HCT116 (cell line): Measurements from ENCODE around the gene SLC12A8.

Experiments
- EGR1 ChIP-seq: IDR thresholded peaks from 2 replicates; pipeline ENCODE4 v1.6.1; 2012; ENCODE audit warnings: low read depth
- EZH2 ChIP-seq: fragments of 200-600 bp; sonication (generic); IDR thresholded peaks from 2 replicates; pipeline ENCODE4 v1.6.1; 2017; ENCODE audit warnings: antibody characterized with exemption, mixed run types
- EZH2phosphoT487 ChIP-seq: fragments of 200-600 bp; IDR thresholded peaks from 2 replicates; pipeline ENCODE4 v1.6.1; 2018; ENCODE audit warnings: antibody characterized with exemption, borderline replicate concordance
- JUND ChIP-seq: IDR thresholded peaks from 2 replicates; pipeline ENCODE4 v1.6.1; 2012
- POLR2A ChIP-seq: IDR thresholded peaks from 2 replicates; pipeline ENCODE4 v1.7.0; 2011; ENCODE audit warnings: borderline replicate concordance; ENCODE audit not compliant: insufficient read depth, insufficient read length; ENCODE audit errors: extremely low read depth
- POLR2AphosphoS5 ChIP-seq: IDR thresholded peaks from 2 replicates; pipeline ENCODE4 v1.6.1; 2011; ENCODE audit warnings: mild to moderate bottlenecking, low read depth, low read length, moderate library complexity
- RAD21 ChIP-seq: IDR thresholded peaks from 2 replicates; pipeline ENCODE4 v1.6.1; 2012; ENCODE audit warnings: low read depth, mild to moderate bottlenecking
- SIN3A ChIP-seq: IDR thresholded peaks from 2 replicates; pipeline ENCODE4 v1.6.1; 2012; ENCODE audit warnings: low read depth
- ZFX ChIP-seq: fragments of 450-650 bp; IDR thresholded peaks from 2 replicates; pipeline ENCODE4 v1.6.1; 2017
- TF ChIP-seq, protein P1 (sequence below), 3 experiments: fragments of 200-600 bp in 1 of 3; sonication (generic) in 1 of 3; IDR thresholded peaks in 2 of 3; conservative IDR thresholded peaks in 1 of 3; 2 replicates each; pipeline ENCODE4 v1.5.1; 2012 to 2017; ENCODE audit warnings: low read depth in 2 of 3, low read length in 2 of 3, antibody characterized with exemption in 1 of 3, borderline replicate concordance in 1 of 3, control low read depth in 1 of 3, mild to moderate bottlenecking in 1 of 3, mixed read lengths in 1 of 3, mixed run types in 1 of 3, moderate library complexity in 1 of 3; ENCODE audit not compliant: insufficient read depth in 1 of 3
- TF ChIP-seq, protein P2 (sequence below): IDR thresholded peaks from 2 replicates; pipeline ENCODE4 v1.6.1; 2012; ENCODE audit warnings: low read depth
- TF ChIP-seq, protein P3 (sequence below): IDR thresholded peaks from 2 replicates; pipeline ENCODE4 v1.6.1; 2011; ENCODE audit warnings: mild to moderate bottlenecking, low read length, moderate library complexity; ENCODE audit not compliant: insufficient replicate concordance; ENCODE audit errors: extremely low read depth

DNA sequence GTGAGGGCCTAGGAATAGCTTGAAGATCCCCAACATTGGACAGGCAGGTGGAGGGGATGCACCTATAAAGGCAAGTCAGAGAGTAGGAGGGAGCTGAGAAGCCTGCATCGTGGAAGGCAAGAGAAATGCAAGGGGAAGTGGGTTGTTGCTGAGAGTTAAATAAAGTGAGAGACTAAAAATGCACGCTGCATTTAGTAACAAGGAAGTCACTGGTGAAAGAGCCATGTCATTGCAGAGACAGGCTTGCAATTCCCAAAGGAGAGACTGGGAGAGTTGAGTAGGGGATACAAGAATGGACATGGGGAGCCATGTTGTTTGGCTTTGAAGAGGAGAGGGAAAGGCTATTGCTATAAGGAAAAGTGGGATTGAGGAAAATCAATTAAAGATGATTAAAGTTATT lies 79.7 kb downstream of the SLC12A8 start:
- TF ChIP-seq, protein P1, sequence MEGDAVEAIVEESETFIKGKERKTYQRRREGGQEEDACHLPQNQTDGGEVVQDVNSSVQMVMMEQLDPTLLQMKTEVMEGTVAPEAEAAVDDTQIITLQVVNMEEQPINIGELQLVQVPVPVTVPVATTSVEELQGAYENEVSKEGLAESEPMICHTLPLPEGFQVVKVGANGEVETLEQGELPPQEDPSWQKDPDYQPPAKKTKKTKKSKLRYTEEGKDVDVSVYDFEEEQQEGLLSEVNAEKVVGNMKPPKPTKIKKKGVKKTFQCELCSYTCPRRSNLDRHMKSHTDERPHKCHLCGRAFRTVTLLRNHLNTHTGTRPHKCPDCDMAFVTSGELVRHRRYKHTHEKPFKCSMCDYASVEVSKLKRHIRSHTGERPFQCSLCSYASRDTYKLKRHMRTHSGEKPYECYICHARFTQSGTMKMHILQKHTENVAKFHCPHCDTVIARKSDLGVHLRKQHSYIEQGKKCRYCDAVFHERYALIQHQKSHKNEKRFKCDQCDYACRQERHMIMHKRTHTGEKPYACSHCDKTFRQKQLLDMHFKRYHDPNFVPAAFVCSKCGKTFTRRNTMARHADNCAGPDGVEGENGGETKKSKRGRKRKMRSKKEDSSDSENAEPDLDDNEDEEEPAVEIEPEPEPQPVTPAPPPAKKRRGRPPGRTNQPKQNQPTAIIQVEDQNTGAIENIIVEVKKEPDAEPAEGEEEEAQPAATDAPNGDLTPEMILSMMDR (IDR thresholded peaks at IDR 0.05 in 2 of 3, conservative IDR thresholded peaks at IDR 0.05 in 1 of 3; ENCODE audit: borderline replicate concordance in 1 of 3, insufficient read depth in 1 of 3, low read depth in 2 of 3, low read length in 2 of 3): no peak
- no peak for TF ChIP-seq RAD21
- no peak for TF ChIP-seq ZFX
- TF ChIP-seq SIN3A: no peak
- TF ChIP-seq, protein P2, sequence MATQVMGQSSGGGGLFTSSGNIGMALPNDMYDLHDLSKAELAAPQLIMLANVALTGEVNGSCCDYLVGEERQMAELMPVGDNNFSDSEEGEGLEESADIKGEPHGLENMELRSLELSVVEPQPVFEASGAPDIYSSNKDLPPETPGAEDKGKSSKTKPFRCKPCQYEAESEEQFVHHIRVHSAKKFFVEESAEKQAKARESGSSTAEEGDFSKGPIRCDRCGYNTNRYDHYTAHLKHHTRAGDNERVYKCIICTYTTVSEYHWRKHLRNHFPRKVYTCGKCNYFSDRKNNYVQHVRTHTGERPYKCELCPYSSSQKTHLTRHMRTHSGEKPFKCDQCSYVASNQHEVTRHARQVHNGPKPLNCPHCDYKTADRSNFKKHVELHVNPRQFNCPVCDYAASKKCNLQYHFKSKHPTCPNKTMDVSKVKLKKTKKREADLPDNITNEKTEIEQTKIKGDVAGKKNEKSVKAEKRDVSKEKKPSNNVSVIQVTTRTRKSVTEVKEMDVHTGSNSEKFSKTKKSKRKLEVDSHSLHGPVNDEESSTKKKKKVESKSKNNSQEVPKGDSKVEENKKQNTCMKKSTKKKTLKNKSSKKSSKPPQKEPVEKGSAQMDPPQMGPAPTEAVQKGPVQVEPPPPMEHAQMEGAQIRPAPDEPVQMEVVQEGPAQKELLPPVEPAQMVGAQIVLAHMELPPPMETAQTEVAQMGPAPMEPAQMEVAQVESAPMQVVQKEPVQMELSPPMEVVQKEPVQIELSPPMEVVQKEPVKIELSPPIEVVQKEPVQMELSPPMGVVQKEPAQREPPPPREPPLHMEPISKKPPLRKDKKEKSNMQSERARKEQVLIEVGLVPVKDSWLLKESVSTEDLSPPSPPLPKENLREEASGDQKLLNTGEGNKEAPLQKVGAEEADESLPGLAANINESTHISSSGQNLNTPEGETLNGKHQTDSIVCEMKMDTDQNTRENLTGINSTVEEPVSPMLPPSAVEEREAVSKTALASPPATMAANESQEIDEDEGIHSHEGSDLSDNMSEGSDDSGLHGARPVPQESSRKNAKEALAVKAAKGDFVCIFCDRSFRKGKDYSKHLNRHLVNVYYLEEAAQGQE: no peak
- TF ChIP-seq, protein P3, sequence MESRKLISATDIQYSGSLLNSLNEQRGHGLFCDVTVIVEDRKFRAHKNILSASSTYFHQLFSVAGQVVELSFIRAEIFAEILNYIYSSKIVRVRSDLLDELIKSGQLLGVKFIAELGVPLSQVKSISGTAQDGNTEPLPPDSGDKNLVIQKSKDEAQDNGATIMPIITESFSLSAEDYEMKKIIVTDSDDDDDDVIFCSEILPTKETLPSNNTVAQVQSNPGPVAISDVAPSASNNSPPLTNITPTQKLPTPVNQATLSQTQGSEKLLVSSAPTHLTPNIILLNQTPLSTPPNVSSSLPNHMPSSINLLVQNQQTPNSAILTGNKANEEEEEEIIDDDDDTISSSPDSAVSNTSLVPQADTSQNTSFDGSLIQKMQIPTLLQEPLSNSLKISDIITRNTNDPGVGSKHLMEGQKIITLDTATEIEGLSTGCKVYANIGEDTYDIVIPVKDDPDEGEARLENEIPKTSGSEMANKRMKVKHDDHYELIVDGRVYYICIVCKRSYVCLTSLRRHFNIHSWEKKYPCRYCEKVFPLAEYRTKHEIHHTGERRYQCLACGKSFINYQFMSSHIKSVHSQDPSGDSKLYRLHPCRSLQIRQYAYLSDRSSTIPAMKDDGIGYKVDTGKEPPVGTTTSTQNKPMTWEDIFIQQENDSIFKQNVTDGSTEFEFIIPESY: no peak
- TF ChIP-seq EZH2phosphoT487: no peak
- TF ChIP-seq EZH2: no peak
- TF ChIP-seq JUND: no peak
- TF ChIP-seq POLR2A: no peak
- no peak for TF ChIP-seq POLR2AphosphoS5
- TF ChIP-seq EGR1: no peak
